Caco-2 (cell line): ENCODE measurements around the gene S100A9. TPM values are rescaled to one million over a fixed set of nuclear protein-coding genes. Genes with fewer than 3 reads are reported as not detected.

ENCODE experiments used
- BruUV-seq: library from RNA; stranded (reverse); fragments of 400-500 nt; replicated peaks from 2 replicates; lab custom pipeline; 2021; lab: Mats Ljungman, UMichigan
- CTCF ChIA-PET: fragments of 300-600 bp; sonication (Branson Sonifier 250); formaldehyde crosslinking; loops from one replicate; lab custom pipeline; 2022; ENCODE audit warnings: antibody characterized with exemption; lab: Charles Lee
- POLR2A ChIA-PET: fragments of 300-600 bp; sonication (Branson Sonifier 250); formaldehyde crosslinking; loops from one replicate; lab custom pipeline; 2022; ENCODE audit warnings: antibody characterized with exemption; lab: Charles Lee
- DNase-seq, 2 experiments: peaks; one replicate each; pipeline versions ENCODE4 v3.0.0 to v3.0.0-alpha.2; 2020 to 2022
- H3K27me3 ChIP-seq: replicated peaks from 2 replicates; pipeline ENCODE4 v1.6.0; 2011; ENCODE audit warnings: low read length; ENCODE audit not compliant: control insufficient read depth, insufficient read depth
- H3K36me3 ChIP-seq: 2 replicates; pipeline ENCODE4 v1.5.1; 2011; ENCODE audit warnings: low read length; ENCODE audit not compliant: control insufficient read depth, insufficient read depth
- H3K4me1 ChIP-seq: fragments of 250-450 bp; sonication (Bioruptor Pico); 2 replicates; pipeline ENCODE4 v1.5.1; 2020; ENCODE audit warnings: mild to moderate bottlenecking
- H3K4me3 ChIP-seq: 2 replicates; pipeline ENCODE4 v1.5.1; 2011; ENCODE audit warnings: low read depth, mild to moderate bottlenecking, control low read depth, low read length
- H3K9me3 ChIP-seq: fragments of 250-450 bp; sonication (Bioruptor Pico); 2 replicates; pipeline ENCODE4 v1.5.1; 2020; ENCODE audit warnings: mild to moderate bottlenecking, moderate library complexity
- H3K27ac Mint-ChIP-seq: one replicate; pipeline ENCODE4 v1.8.0; 2022; ENCODE audit warnings: mixed read lengths; ENCODE audit not compliant: unreplicated experiment
- H3K27me3 Mint-ChIP-seq: one replicate; pipeline ENCODE4 v1.8.0; 2022; ENCODE audit warnings: mixed read lengths; ENCODE audit not compliant: insufficient read depth, unreplicated experiment
- H3K36me3 Mint-ChIP-seq: one replicate; pipeline ENCODE4 v1.8.0; 2022; ENCODE audit warnings: mild to moderate bottlenecking, mixed read lengths; ENCODE audit not compliant: insufficient read depth, unreplicated experiment
- H3K4me1 Mint-ChIP-seq: one replicate; pipeline ENCODE4 v1.8.0; 2022; ENCODE audit warnings: low read depth, mixed read lengths; ENCODE audit not compliant: unreplicated experiment
- H3K4me3 Mint-ChIP-seq: one replicate; pipeline ENCODE4 v1.8.0; 2022; ENCODE audit warnings: mild to moderate bottlenecking, moderate library complexity, mixed read lengths; ENCODE audit not compliant: unreplicated experiment
- H3K9me3 Mint-ChIP-seq: one replicate; pipeline ENCODE4 v1.8.0; 2022; ENCODE audit warnings: mixed read lengths; ENCODE audit not compliant: unreplicated experiment
- CTCF ChIP-seq, 2 experiments: fragments of 200-600 bp in 1 of 2; IDR thresholded peaks; 1 replicate in 1 of 2; 2 replicates in 1 of 2; pipeline versions ENCODE4 v1.5.1 to v1.8.0; 2011 to 2022; ENCODE audit warnings: antibody characterized with exemption in 1 of 2, control low read depth in 1 of 2, inconsistent platforms in 1 of 2, low read depth in 1 of 2, low read length in 1 of 2, mild to moderate bottlenecking in 1 of 2, moderate library complexity in 1 of 2; ENCODE audit not compliant: insufficient read depth in 1 of 2, severe bottlenecking in 1 of 2, unreplicated experiment in 1 of 2
- intact Hi-C: fragments of 100-400 bp; cut with micrococcal nuclease; formaldehyde crosslinking; loops from one replicate; pipeline ENCODE4 v1.10.0; 2022; ENCODE audit not compliant: unreplicated experiment
- total RNA-seq: library from RNA; stranded (reverse); gene quantifications from 2 replicates; pipeline ENCODE4 v1.2.3, GENCODE V29; 2022

The S100A9 gene
- total RNA-seq, 1 experiment from 2014 or later = not detected

- no TSS peak for BruUV-seq
- Mint-ChIP-seq H3K27me3 (peaks cover 16% of the 10 kb centered on the region), H3K4me3 (no peak overlapping the region), H3K36me3 (no peaks in the 10 kb centered on the region), H3K27ac (no peak overlapping the region), H3K4me1 (no peaks in the 10 kb centered on the region), H3K9me3 (no peaks in the 10 kb centered on the region)
- Histone ChIP-seq H3K27me3 (no peaks in the 10 kb centered on the region; the same call in 1 of the 2 replicates), H3K36me3 (no peaks in the 10 kb centered on the region), H3K4me1 (no peaks in the 10 kb centered on the region), H3K4me3 (no peak overlapping the region), H3K9me3 (no peaks in the 10 kb centered on the region)
- intact Hi-C loops = no loop called here
- ChIA-PET POLR2A (no interaction called here), CTCF (no interaction called here)
- no peak for TF ChIP-seq CTCF (IDR thresholded peaks at IDR 0.05; ENCODE audit: insufficient read depth in 1 of 2, low read depth in 1 of 2, low read length in 1 of 2, severe bottlenecking in 1 of 2, unreplicated experiment in 1 of 2)
- no peak for DNase-seq
These were observed 32.6 kb downstream of the S100A9 start for GRCh38 chr1:153389973-153390879.

GRCh38 chr1:153390938-153391710 is 33.5 kb downstream of the S100A9 start, which contains the start of gene S100A8:
TSS of gene S100A8 (minus strand) at chr1:153391073. CDS start at chr1:153390535, 538 bp downstream.
- DNase-seq = no peak
- Mint-ChIP-seq H3K27me3 (peaks cover 18% of the 10 kb centered on the region), H3K36me3 (no peaks in the 10 kb centered on the region), H3K9me3 (no peaks in the 10 kb centered on the region), H3K27ac (no peak within 1 kb of the TSS), H3K4me1 (peaks cover 4% of the 10 kb centered on the region), H3K4me3 (no peak within 1 kb of the TSS)
- intact Hi-C loops = no loop called here
- ChIA-PET CTCF (no interaction called here), POLR2A (no interaction called here)
- no peaks in the 10 kb centered on the region for H3K9me3 ChIP-seq
- TF ChIP-seq CTCF (IDR thresholded peaks at IDR 0.05; ENCODE audit: insufficient read depth in 1 of 2, low read depth in 1 of 2, low read length in 1 of 2, severe bottlenecking in 1 of 2, unreplicated experiment in 1 of 2) = no peak
- H3K4me3 ChIP-seq = no peak within 1 kb of the TSS
- BruUV-seq = no TSS peak
- no peaks in the 10 kb centered on the region for H3K36me3 ChIP-seq
- no peaks in the 10 kb centered on the region; the same call in 1 of the 2 replicates for H3K27me3 ChIP-seq
- no peaks in the 10 kb centered on the region for H3K4me1 ChIP-seq

GRCh38 chr1:153392258-153392657 is 34.6 kb downstream of the S100A9 start:
- no peak for TF ChIP-seq CTCF (IDR thresholded peaks at IDR 0.05; ENCODE audit: insufficient read depth in 1 of 2, low read depth in 1 of 2, low read length in 1 of 2, severe bottlenecking in 1 of 2, unreplicated experiment in 1 of 2)
- Histone ChIP-seq H3K9me3 (no peaks in the 10 kb centered on the region), H3K4me3 (no peak overlapping the region), H3K36me3 (no peaks in the 10 kb centered on the region), H3K4me1 (no peaks in the 10 kb centered on the region), H3K27me3 (no peaks in the 10 kb centered on the region)
- intact Hi-C loops = no loop called here
- no peak for DNase-seq
- no TSS peak for BruUV-seq
- Mint-ChIP-seq H3K36me3 (no peaks in the 10 kb centered on the region), H3K9me3 (no peaks in the 10 kb centered on the region), H3K4me1 (peaks cover 4% of the 10 kb centered on the region), H3K4me3 (no peak overlapping the region), H3K27ac (no peak overlapping the region), H3K27me3 (peaks cover 19% of the 10 kb centered on the region)
- ChIA-PET CTCF (no interaction called here), POLR2A (no interaction called here)
